Mammary epithelial cell (primary cell): ENCODE measurements around the gene TBXA2R.

Source experiments
- CTCF ChIP-seq, 2 donors: IDR thresholded peaks in 1 of 2; conservative IDR thresholded peaks in 1 of 2; 2 replicates each; pipeline ENCODE4 v1.5.1; 2011 to 2012; ENCODE audit warnings: inconsistent platforms in 2 of 2, low read length in 2 of 2, mild to moderate bottlenecking in 2 of 2, control low read depth in 1 of 2, low read depth in 1 of 2; ENCODE audit not compliant: insufficient read depth in 1 of 2; ENCODE audit errors: extremely low read depth in 1 of 2
- EZH2 ChIP-seq: IDR thresholded peaks from 2 replicates; pipeline ENCODE4 v1.6.1; 2012; ENCODE audit warnings: low read length, inconsistent platforms, borderline replicate concordance

- TF ChIP-seq CTCF (conservative IDR thresholded peaks at IDR 0.05 in 1 of 2, IDR thresholded peaks at IDR 0.05 in 1 of 2; ENCODE audit: extremely low read depth in 1 of 2, insufficient read depth in 1 of 2, low read depth in 1 of 2, low read length in 2 of 2) (no peak), EZH2 (no peak)
These were observed 8.3 kb upstream of the TBXA2R start for GRCh38 chr19:3614858-3615505.
